ENCODE measurements around the gene MGAT1.

MGAT1 gene

GRCh38 chr5:180802325-180803180 is at the start of gene MGAT1:
TSS of gene MGAT1 (minus strand) at chr5:180802806. CDS start at chr5:180792971, 9,835 bp downstream.
- in situ Hi-C loops (cut with MboI; ENCODE audit: low sequenced_read_pairs, unreplicated experiment), result no loop called here
- TF ChIP-seq, protein P1, sequence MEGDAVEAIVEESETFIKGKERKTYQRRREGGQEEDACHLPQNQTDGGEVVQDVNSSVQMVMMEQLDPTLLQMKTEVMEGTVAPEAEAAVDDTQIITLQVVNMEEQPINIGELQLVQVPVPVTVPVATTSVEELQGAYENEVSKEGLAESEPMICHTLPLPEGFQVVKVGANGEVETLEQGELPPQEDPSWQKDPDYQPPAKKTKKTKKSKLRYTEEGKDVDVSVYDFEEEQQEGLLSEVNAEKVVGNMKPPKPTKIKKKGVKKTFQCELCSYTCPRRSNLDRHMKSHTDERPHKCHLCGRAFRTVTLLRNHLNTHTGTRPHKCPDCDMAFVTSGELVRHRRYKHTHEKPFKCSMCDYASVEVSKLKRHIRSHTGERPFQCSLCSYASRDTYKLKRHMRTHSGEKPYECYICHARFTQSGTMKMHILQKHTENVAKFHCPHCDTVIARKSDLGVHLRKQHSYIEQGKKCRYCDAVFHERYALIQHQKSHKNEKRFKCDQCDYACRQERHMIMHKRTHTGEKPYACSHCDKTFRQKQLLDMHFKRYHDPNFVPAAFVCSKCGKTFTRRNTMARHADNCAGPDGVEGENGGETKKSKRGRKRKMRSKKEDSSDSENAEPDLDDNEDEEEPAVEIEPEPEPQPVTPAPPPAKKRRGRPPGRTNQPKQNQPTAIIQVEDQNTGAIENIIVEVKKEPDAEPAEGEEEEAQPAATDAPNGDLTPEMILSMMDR (IDR thresholded peaks at IDR 0.05; ENCODE audit: borderline replicate concordance, control extremely low read depth, extremely low read depth, insufficient read depth, missing control alignments), result no peak
- DNase-seq (ENCODE audit: low spot score), result peak; percentile 97

GRCh38 chr5:180850434-180851078 is 48.0 kb upstream of the MGAT1 start:
- TF ChIP-seq, protein P1 (IDR thresholded peaks at IDR 0.05; ENCODE audit: borderline replicate concordance, control extremely low read depth, extremely low read depth, insufficient read depth, missing control alignments), result no peak
- in situ Hi-C loops (cut with MboI; ENCODE audit: low sequenced_read_pairs, unreplicated experiment), result no loop called here
- no peak for DNase-seq (ENCODE audit: low spot score)

DNA sequence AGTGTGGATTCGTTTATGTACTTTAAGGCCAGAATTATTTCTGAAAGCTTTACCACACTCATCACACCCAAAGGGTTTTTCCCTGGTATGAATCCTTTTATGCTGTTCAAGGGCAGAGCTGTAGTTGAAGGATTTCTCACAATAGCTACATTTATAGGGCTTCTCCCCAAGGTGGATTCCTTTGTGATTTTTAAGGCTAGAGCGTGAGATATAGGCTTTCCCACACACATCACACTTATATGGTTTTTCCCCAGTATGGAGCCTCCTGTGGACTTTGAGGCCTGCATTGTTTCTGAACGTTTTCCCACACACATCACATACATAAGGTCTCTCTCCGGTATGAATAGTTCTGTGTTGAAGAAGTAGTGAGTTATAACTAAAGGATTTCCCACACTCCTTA is 47.2 kb upstream of the MGAT1 start:
- in situ Hi-C loops (cut with MboI; ENCODE audit: low sequenced_read_pairs, unreplicated experiment), result no loop called here
- DNase-seq (ENCODE audit: low spot score), result no peak
- TF ChIP-seq, protein P1 (IDR thresholded peaks at IDR 0.05; ENCODE audit: borderline replicate concordance, control extremely low read depth, extremely low read depth, insufficient read depth, missing control alignments), result no peak

- DNase-seq (ENCODE audit: low spot score), result no peak
- in situ Hi-C loops (cut with MboI; ENCODE audit: low sequenced_read_pairs, unreplicated experiment), result no loop called here
- TF ChIP-seq, protein P1 (IDR thresholded peaks at IDR 0.05; ENCODE audit: borderline replicate concordance, control extremely low read depth, extremely low read depth, insufficient read depth, missing control alignments), result no peak
Measured at GRCh38 chr5:180848878-180849277, 46.3 kb upstream of the MGAT1 start.

DNA sequence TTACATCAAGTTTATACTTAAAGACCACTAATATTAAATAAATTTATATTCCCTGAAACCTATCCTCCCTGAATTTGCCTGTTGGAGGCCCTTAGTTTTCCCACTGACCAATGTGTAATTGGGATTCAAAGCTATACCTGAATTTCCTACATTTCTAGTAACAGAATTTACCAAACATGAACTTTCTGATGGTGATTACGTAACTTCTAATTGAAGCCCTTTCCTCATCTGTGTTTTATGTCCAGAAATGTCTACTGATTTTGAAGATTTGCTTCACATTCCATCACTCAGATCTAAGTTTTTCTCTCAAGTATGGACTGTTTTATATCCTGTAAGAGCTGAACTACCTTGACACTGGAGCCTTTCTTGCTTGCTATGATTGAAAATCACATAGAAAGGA is 45.7 kb upstream of the MGAT1 start:
- in situ Hi-C loops (cut with MboI; ENCODE audit: low sequenced_read_pairs, unreplicated experiment), result no loop called here
- TF ChIP-seq, protein P1 (IDR thresholded peaks at IDR 0.05; ENCODE audit: borderline replicate concordance, control extremely low read depth, extremely low read depth, insufficient read depth, missing control alignments), result no peak
- DNase-seq (ENCODE audit: low spot score), result no peak

- TF ChIP-seq, protein P1 (IDR thresholded peaks at IDR 0.05; ENCODE audit: borderline replicate concordance, control extremely low read depth, extremely low read depth, insufficient read depth, missing control alignments), result no peak
- in situ Hi-C loops (cut with MboI; ENCODE audit: low sequenced_read_pairs, unreplicated experiment), result no loop called here
- DNase-seq (ENCODE audit: low spot score), result no peak
Measured at GRCh38 chr5:180847026-180847425, 44.4 kb upstream of the MGAT1 start.

All from GM13976 (cell line).